ENCODE data around the gene EPC2.
"Not testable (repeated sequence)": the region's sequence is repeated elsewhere in the genome, so short reads cannot be mapped to it uniquely, and the experiment has no call there.

The EPC2 gene

GRCh38 chr2:148664229-148664628 is 19.7 kb downstream of the EPC2 start:
- no peak for DNase-seq (ENCODE audit: insufficient read length, low spot score)
- no peak for FAIRE-seq
- TF ChIP-seq SPI1 (IDR thresholded peaks at IDR 0.05; ENCODE audit: low read depth, low read length) (no peak), PAX5 (IDR thresholded peaks at IDR 0.05; ENCODE audit: insufficient read depth, low read length, severe bottlenecking) (no peak), POLR2A (IDR thresholded peaks at IDR 0.05; ENCODE audit: low read depth, low read length) (no peak), TAF1 (IDR thresholded peaks at IDR 0.05; ENCODE audit: low read depth, low read length) (no peak), POU2F2 (IDR thresholded peaks at IDR 0.05; ENCODE audit: low read depth, low read length) (no peak), POLR2AphosphoS5 (IDR thresholded peaks at IDR 0.05; ENCODE audit: low read depth, low read length) (no peak)

GRCh38 chr2:148666555-148666954 is 22.0 kb downstream of the EPC2 start:
- TF ChIP-seq POLR2AphosphoS5 (IDR thresholded peaks at IDR 0.05; ENCODE audit: low read depth, low read length) (no peak), POLR2A (IDR thresholded peaks at IDR 0.05; ENCODE audit: low read depth, low read length) (no peak), SPI1 (IDR thresholded peaks at IDR 0.05; ENCODE audit: low read depth, low read length) (no peak), POU2F2 (IDR thresholded peaks at IDR 0.05; ENCODE audit: low read depth, low read length) (no peak), PAX5 (IDR thresholded peaks at IDR 0.05; ENCODE audit: insufficient read depth, low read length, severe bottlenecking) (no peak), TAF1 (IDR thresholded peaks at IDR 0.05; ENCODE audit: low read depth, low read length) (no peak)
- FAIRE-seq (no peak), DNase-seq (ENCODE audit: insufficient read length, low spot score) (no peak)

- no peak for FAIRE-seq
- DNase-seq (ENCODE audit: insufficient read length, low spot score) = no peak
- TF ChIP-seq TAF1 (IDR thresholded peaks at IDR 0.05; ENCODE audit: low read depth, low read length) (no peak), PAX5 (IDR thresholded peaks at IDR 0.05; ENCODE audit: insufficient read depth, low read length, severe bottlenecking) (no peak), POU2F2 (IDR thresholded peaks at IDR 0.05; ENCODE audit: low read depth, low read length) (no peak), SPI1 (IDR thresholded peaks at IDR 0.05; ENCODE audit: low read depth, low read length) (no peak), POLR2AphosphoS5 (IDR thresholded peaks at IDR 0.05; ENCODE audit: low read depth, low read length) (no peak), POLR2A (IDR thresholded peaks at IDR 0.05; ENCODE audit: low read depth, low read length) (no peak)
Observed at GRCh38 chr2:148667113-148667836, 22.7 kb downstream of the EPC2 start.

GRCh38 chr2:148670773-148671172 is 26.2 kb downstream of the EPC2 start:
- no peak for DNase-seq (ENCODE audit: insufficient read length, low spot score)
- FAIRE-seq = no peak
- no peak for TF ChIP-seq TAF1 (IDR thresholded peaks at IDR 0.05; ENCODE audit: low read depth, low read length)
- no peak for TF ChIP-seq POU2F2 (IDR thresholded peaks at IDR 0.05; ENCODE audit: low read depth, low read length)
- no peak for TF ChIP-seq POLR2A (IDR thresholded peaks at IDR 0.05; ENCODE audit: low read depth, low read length)
- no peak for TF ChIP-seq SPI1 (IDR thresholded peaks at IDR 0.05; ENCODE audit: low read depth, low read length)
- TF ChIP-seq POLR2AphosphoS5 (IDR thresholded peaks at IDR 0.05; ENCODE audit: low read depth, low read length) = no peak
- TF ChIP-seq PAX5 (IDR thresholded peaks at IDR 0.05; ENCODE audit: insufficient read depth, low read length, severe bottlenecking) = no peak

- FAIRE-seq (peak; percentile 35), DNase-seq (ENCODE audit: insufficient read length, low spot score) (no peak)
Observed at GRCh38 chr2:148674063-148675020, 29.8 kb downstream of the EPC2 start.

GRCh38 chr2:148675708-148676107 is 31.2 kb downstream of the EPC2 start:
- no peak for FAIRE-seq
- TF ChIP-seq POLR2AphosphoS5 (IDR thresholded peaks at IDR 0.05; ENCODE audit: low read depth, low read length) = no peak
- no peak for TF ChIP-seq PAX5 (IDR thresholded peaks at IDR 0.05; ENCODE audit: insufficient read depth, low read length, severe bottlenecking)
- no peak for TF ChIP-seq TAF1 (IDR thresholded peaks at IDR 0.05; ENCODE audit: low read depth, low read length)
- no peak for TF ChIP-seq POU2F2 (IDR thresholded peaks at IDR 0.05; ENCODE audit: low read depth, low read length)
- no peak for TF ChIP-seq SPI1 (IDR thresholded peaks at IDR 0.05; ENCODE audit: low read depth, low read length)
- TF ChIP-seq POLR2A (IDR thresholded peaks at IDR 0.05; ENCODE audit: low read depth, low read length) = no peak
- no peak for DNase-seq (ENCODE audit: insufficient read length, low spot score)

More at GRCh38 chr2:148674063-148675020, 29.8 kb downstream of the EPC2 start:
- TF ChIP-seq POLR2AphosphoS5 (IDR thresholded peaks at IDR 0.05; ENCODE audit: low read depth, low read length) (no peak), PAX5 (IDR thresholded peaks at IDR 0.05; ENCODE audit: insufficient read depth, low read length, severe bottlenecking) (no peak)

- not testable (repeated sequence) for DNase-seq (ENCODE audit: insufficient read length, low spot score); FAIRE-seq
Observed at GRCh38 chr2:148678302-148679179, 34.0 kb downstream of the EPC2 start.

GRCh38 chr2:148680462-148680861 is 35.9 kb downstream of the EPC2 start:
- DNase-seq (ENCODE audit: insufficient read length, low spot score) = no peak

GRCh38 chr2:148681443-148681842 is 36.9 kb downstream of the EPC2 start:
- no peak for TF ChIP-seq POLR2AphosphoS5 (IDR thresholded peaks at IDR 0.05; ENCODE audit: low read depth, low read length)
- no peak for TF ChIP-seq POLR2A (IDR thresholded peaks at IDR 0.05; ENCODE audit: low read depth, low read length)
- no peak for TF ChIP-seq PAX5 (IDR thresholded peaks at IDR 0.05; ENCODE audit: insufficient read depth, low read length, severe bottlenecking)
- no peak for TF ChIP-seq POU2F2 (IDR thresholded peaks at IDR 0.05; ENCODE audit: low read depth, low read length)
- TF ChIP-seq TAF1 (IDR thresholded peaks at IDR 0.05; ENCODE audit: low read depth, low read length) = no peak
- no peak for TF ChIP-seq SPI1 (IDR thresholded peaks at IDR 0.05; ENCODE audit: low read depth, low read length)
- DNase-seq (ENCODE audit: insufficient read length, low spot score) (no peak), FAIRE-seq (no peak)

More at GRCh38 chr2:148680462-148680861, 35.9 kb downstream of the EPC2 start:
- FAIRE-seq = no peak
- TF ChIP-seq PAX5 (IDR thresholded peaks at IDR 0.05; ENCODE audit: insufficient read depth, low read length, severe bottlenecking) (no peak), POU2F2 (IDR thresholded peaks at IDR 0.05; ENCODE audit: low read depth, low read length) (no peak), POLR2A (IDR thresholded peaks at IDR 0.05; ENCODE audit: low read depth, low read length) (no peak), POLR2AphosphoS5 (IDR thresholded peaks at IDR 0.05; ENCODE audit: low read depth, low read length) (no peak), SPI1 (IDR thresholded peaks at IDR 0.05; ENCODE audit: low read depth, low read length) (no peak), TAF1 (IDR thresholded peaks at IDR 0.05; ENCODE audit: low read depth, low read length) (no peak)

GRCh38 chr2:148681862-148682261 is 37.3 kb downstream of the EPC2 start:
- not testable (repeated sequence) for FAIRE-seq; DNase-seq (ENCODE audit: insufficient read length, low spot score)
